Inferior parietal cortex (tissue), 1 donor: ENCODE measurements around the gene CFAP161.
"Not testable (repeated sequence)": the region's sequence is repeated elsewhere in the genome, so short reads cannot be mapped to it uniquely, and the experiment has no call there.

Experiments used
- DNase-seq: peaks from one replicate; pipeline ENCODE4 v3.0.0-alpha.2; 2016; ENCODE audit errors: extremely low spot score

CFAP161 gene

GRCh38 chr15:81107889-81108288 lies 26.2 kb upstream of the CFAP161 start:
- no peak for DNase-seq

GRCh38 chr15:81108427-81108826 lies 25.6 kb upstream of the CFAP161 start:
- DNase-seq, result peak; percentile 45

DNA sequence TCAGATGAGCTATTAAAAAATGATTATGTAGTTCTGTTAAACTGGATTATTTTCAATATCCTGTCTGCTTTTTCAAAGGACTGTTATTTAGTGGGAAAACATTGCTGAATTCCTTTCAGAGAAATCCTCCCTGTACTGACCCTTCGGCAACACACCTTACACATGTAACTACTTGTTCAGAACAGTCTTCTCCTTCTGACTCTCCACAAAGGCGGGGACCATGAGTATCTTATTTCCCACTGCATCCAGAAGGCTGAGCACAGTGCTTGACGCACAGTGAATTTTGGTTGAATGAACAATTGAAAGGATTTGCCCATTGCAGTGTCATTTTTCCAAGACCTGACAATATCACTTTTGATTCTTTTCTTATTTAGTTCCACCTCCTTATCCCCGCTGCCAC lies 23.1 kb upstream of the CFAP161 start:
- no peak for DNase-seq

DNA sequence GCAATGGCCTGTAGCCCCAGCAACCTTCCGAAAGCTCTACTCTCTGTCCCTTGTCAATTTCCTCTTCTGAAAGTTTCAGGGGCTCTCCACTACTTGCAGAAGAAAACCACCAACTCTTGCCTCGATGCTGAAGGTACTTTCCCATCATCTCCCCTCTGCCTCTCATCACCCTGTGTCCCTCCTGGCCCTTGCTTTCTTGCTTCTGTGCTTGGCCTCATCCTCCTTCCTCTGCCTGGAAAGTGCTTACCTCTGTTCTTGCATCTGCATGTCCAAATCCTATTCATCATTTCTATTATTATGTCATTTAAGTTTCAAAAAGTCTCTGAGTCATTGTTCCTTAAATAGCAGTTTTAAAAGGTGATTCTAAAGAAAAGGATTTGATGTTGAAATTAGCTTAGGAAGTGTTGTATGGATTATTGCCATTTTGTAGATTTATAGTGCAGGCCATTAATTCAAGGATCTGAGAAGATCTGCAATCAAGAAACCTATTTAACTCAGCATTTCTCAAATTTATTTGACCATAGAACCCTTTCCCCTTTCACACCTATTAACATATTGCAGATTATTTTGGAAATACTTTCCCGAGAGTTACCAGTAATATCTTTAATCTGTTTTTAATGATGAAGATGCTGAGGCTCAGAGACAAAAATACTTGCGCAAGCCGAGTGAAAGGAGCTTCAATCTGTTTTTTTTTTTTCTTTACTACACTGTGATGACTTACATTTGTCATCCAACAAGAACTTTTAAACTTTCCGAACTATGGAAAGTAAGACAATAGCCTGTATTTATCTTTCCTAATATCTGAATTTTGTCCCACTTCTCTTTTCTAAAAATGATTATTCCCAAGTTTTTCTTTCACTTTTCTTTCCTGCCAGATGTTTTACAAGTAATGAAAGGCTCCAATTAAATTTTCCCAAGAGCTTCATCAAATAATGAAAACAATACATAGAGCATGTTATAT lies 22.3 kb upstream of the CFAP161 start:
- no peak for DNase-seq

DNA sequence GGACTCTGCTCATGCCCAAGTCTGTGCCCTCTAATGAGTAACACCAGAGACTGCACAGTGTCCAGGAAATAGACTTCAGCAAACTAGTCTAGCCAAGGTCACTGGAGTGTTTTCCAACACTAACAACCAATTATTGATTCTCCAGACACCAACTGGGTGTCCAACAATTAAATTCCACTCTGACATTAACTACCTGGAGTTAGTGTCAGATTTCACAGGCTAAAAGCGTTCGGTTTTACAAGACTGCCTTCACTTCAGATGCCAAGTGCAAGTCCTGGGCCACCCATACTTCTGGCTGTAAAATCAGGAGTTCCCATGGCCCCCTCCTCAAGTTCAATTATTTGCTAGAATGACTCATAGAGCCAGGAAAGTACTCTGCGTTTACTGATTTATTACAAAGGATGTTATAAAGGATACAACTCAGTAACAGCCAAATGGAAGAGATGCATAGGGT lies 20.8 kb upstream of the CFAP161 start:
- DNase-seq, result no peak

DNA sequence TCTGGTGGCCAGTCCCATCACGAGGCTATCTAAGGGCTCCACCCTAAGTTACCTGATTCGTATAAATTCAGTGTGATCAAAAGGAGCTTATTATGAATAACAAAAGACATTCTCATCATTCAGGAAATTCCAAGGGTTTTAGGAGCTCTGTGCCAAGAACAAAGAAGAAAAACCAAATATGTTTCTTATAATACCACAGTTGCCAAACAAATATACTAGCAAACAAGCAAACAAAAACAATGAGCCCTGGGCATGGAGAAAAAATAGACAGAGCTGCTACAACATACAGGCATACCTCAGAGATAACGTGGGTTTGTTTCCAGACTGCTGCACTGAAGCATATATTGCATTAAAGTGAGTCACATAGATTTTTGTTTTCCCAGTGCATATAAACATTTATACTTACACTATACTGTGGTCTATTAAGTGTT lies 20.2 kb upstream of the CFAP161 start:
- DNase-seq, result no peak

- DNase-seq, result no peak
Observed at GRCh38 chr15:81115054-81115939, 18.8 kb upstream of the CFAP161 start.

GRCh38 chr15:81117136-81117535 lies 16.9 kb upstream of the CFAP161 start:
- DNase-seq, result no peak

- DNase-seq, result no peak
Observed at GRCh38 chr15:81117581-81117980, 16.5 kb upstream of the CFAP161 start.

DNA sequence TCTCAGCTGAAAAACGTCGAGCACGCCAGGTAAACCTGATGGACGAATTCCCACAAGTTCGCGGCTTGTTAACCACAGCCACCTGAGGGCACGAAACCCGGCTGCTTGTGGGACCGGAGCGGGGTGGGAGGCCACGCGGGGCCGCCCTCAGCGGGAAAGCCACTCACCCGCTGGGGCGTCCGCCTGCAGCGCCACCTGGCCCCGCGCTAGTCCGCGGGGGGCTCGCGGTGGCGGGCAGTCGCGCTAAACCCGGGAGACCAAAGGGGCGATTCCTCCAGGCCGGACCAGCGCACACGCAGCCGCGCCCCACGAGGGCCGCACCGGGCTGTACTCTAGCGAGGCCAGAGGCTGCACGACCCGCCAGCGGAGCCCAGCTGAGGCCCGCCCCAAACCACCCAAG lies 15.7 kb upstream of the CFAP161 start:
- no peak for DNase-seq

DNA sequence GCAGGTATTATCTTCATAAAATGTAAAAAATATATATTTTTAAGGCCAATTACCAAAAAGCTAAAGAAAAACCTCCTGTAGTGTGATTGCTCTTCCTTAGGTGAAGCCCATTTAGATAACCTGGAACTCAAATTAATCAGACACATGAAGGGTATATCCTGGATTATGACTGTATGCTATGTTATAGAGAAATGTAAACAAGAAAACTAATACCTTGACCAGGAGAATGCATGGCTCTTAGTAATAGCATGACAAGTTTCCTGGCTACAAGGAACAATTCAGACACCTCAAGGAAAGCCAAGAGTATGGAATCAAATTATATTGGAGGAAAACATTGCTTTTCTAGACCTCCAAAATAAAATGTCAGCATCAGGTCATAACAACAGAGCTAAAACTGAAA lies 14.0 kb upstream of the CFAP161 start:
- no peak for DNase-seq

GRCh38 chr15:81126892-81127291 lies 7.2 kb upstream of the CFAP161 start:
- DNase-seq, result no peak

- DNase-seq, result not testable (repeated sequence)
Observed at GRCh38 chr15:81141478-81141877, 7.4 kb downstream of the CFAP161 start.

- no peak for DNase-seq
Observed at GRCh38 chr15:81146006-81146405, 11.9 kb downstream of the CFAP161 start.

DNA sequence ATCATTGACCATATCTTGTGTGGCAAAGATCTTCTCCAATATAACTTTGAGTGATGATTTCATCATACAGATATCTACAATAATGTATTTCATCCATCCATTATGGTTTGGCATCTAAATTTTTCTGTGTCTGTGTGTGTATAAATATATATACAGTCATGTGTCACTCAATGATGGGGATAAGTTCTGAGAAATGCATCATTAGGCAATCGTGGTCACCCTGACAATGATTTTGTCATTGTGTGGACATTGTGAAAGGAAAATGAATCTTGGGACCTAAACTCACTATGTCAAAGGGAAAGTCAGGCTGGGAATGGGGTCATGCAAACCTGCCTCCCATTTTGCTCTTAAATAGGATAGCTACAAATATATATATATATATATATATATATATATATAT lies 12.4 kb downstream of the CFAP161 start:
- DNase-seq, result no peak

- DNase-seq, result no peak
Observed at GRCh38 chr15:81151389-81151788, 17.3 kb downstream of the CFAP161 start.

DNA sequence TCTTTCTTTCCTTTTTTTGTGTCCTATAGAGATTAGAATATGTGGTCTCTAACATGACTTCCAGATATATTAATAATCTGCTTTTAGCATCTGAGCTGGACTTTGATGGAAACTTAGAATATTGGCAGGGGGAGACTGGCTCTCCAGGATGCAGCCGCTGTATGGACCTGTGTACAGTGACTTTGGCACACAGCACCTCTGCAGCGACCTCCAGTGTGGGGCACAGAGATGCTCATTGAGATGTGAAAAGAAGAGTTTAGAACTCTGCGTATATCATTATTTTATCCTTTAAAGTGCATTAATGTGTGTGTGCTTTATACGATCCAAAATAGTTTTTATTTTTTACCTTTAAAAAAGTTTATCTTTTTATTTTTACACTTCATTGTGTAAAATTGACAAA lies 18.3 kb downstream of the CFAP161 start:
- no peak for DNase-seq

DNA sequence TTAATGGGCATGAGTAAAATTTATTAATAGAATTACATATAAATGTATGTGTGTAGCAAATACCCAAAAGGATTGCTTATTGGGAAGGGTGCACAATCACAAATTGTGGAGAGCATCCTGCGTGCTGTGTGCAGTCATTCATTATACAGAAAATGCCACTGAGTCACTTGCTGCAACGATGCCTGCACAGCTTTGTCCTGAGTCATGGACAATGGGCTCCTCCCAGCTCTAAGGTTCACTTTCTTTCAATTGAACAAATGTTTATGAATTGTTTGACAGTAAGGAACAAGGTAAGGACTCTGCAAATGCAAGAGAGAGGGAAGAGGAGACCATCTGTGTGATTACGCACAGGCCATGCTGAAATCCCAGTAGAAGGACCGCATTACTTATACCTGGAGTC lies 18.7 kb downstream of the CFAP161 start:
- DNase-seq, result no peak

- DNase-seq, result peak; percentile 70
Observed at GRCh38 chr15:81155375-81156218, 21.5 kb downstream of the CFAP161 start.

DNA sequence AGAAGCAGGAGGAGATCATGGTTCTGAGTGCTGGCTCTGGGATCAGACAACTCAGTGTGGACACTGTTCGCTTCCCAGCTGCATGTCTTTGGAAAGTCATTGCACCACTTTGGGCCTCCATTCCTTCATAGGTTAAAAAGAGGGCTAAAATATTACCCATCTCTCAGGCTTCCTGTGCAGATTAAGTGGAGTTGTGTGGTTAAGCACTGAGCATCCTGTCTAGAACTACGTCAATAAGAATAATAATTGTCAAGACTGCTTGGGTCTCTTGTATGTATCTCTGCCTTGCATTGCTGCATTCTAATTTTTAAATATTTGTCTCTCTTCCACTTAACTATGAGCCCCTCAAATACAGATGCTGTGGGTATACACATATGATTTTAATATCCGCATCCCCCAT lies 22.3 kb downstream of the CFAP161 start:
- no peak for DNase-seq

DNA sequence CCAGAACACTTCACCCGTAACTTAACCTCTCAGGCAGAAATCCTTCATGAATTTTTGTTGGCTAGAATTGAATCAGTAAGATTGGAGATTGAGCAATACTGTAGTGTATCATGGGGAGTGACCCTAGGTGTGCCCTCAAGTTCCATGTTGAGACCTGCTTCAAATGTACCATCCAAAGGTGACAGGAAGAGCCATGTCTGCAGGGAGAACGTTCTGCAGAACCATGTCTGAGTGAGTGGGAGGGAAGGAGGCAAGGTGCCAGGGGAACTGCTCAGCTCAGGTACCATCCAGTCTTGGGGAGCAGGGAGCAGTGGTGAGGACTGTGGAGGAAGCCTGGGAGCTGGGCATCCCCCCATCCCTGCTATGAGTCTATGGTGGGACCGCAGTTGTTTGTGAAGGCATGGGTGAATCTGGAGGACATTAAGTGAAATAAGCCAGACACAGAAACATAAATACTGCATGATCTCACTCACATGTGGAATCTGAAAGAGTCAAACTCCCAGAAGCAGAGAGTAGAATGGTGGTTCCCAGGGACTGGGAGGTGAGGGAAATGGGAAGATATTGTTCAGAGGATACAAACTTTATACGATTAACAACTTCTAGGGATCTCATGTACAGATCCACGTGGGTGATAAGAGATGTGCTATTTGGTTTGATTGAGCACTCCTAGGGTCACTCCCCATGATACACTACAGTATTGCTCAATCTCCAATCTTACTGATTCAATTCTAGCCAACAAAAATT lies 23.3 kb downstream of the CFAP161 start:
- no peak for DNase-seq
